Left renal pelvis (tissue), 4 donors: Measurements from ENCODE around the gene ATP6V1F. TPM values are rescaled to one million over a fixed set of nuclear protein-coding genes. Genes with fewer than 3 reads are reported as not detected.

Experiments
- DNase-seq, 4 donors: peaks; one replicate each; pipeline ENCODE4 v3.0.0-alpha.2; 2013; ENCODE audit warnings: low read depth in 4 of 4, low spot score in 3 of 4
- polyA plus RNA-seq, 4 donors: library from polyadenylated mRNA; unstranded; fragments of 120-200 nt; gene quantifications; one replicate each; pipeline ENCODE4 v1.2.1, GENCODE V29; 2013; ENCODE audit not compliant: insufficient read length in 4 of 4

ATP6V1F gene
- polyA plus RNA-seq, 4 donors, result 96.7 to 235 (median 212) TPM

- no peak for DNase-seq
Measured at GRCh38 chr7:128847721-128848211, 14.9 kb upstream of the ATP6V1F start.

- DNase-seq, result no peak
Measured at GRCh38 chr7:128848289-128849155, 14.1 kb upstream of the ATP6V1F start.

GRCh38 chr7:128849156-128849515 lies 13.5 kb upstream of the ATP6V1F start:
- no peak for DNase-seq

GRCh38 chr7:128849804-128850490 lies 12.7 kb upstream of the ATP6V1F start:
- no peak for DNase-seq

GRCh38 chr7:128852537-128853254 lies 10.0 kb upstream of the ATP6V1F start:
- no peak for DNase-seq

- no peak for DNase-seq
Measured at GRCh38 chr7:128853799-128854198, 8.9 kb upstream of the ATP6V1F start.

GRCh38 chr7:128854396-128854795 lies 8.3 kb upstream of the ATP6V1F start:
- no peak for DNase-seq

GRCh38 chr7:128855559-128855958 lies 7.1 kb upstream of the ATP6V1F start:
- DNase-seq, result no peak

- no peak for DNase-seq
Measured at GRCh38 chr7:128856001-128856718, 6.5 kb upstream of the ATP6V1F start.

- DNase-seq, result no peak
Measured at GRCh38 chr7:128858380-128859231, 4.0 kb upstream of the ATP6V1F start.

- no peak for DNase-seq
Measured at GRCh38 chr7:128859232-128860157, 3.2 kb upstream of the ATP6V1F start.

- DNase-seq, result no peak
Measured at GRCh38 chr7:128860158-128861073, 2.2 kb upstream of the ATP6V1F start.

GRCh38 chr7:128861957-128862570 lies 592 bp upstream of the ATP6V1F start:
- no peak for DNase-seq

- DNase-seq, result no peak
Measured at GRCh38 chr7:128863433-128863989, 855 bp downstream of the ATP6V1F start.

- DNase-seq, result no peak
Measured at GRCh38 chr7:128865303-128865702, 2.6 kb downstream of the ATP6V1F start.

- no peak for DNase-seq
Measured at GRCh38 chr7:128865996-128866877, 3.6 kb downstream of the ATP6V1F start.
